GM19455 (cell line): ENCODE data around the gene OR5AK2.
"Not testable (repeated sequence)": the region's sequence is repeated elsewhere in the genome, so short reads cannot be mapped to it uniquely, and the experiment has no call there.

Experiments used
- ATAC-seq: cut with Tn5 transposase; IDR thresholded peaks from one replicate; pipeline ENCODE4 v1.9.1; 2021; ENCODE audit not compliant: unreplicated experiment

The OR5AK2 gene, protein sequence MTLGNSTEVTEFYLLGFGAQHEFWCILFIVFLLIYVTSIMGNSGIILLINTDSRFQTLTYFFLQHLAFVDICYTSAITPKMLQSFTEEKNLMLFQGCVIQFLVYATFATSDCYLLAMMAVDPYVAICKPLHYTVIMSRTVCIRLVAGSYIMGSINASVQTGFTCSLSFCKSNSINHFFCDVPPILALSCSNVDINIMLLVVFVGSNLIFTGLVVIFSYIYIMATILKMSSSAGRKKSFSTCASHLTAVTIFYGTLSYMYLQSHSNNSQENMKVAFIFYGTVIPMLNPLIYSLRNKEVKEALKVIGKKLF

GRCh38 chr11:56988614-56989013 lies at the start of gene OR5AK2:
Gene OR5AK2, plus strand, starts transcription at chr11:56988914. Its CDS starts 0 bp downstream, at chr11:56988914.
- ATAC-seq: no peak

- not testable (repeated sequence) for ATAC-seq
These were observed 43.2 kb upstream of the OR5AK2 start for GRCh38 chr11:56945526-56945925.

DNA sequence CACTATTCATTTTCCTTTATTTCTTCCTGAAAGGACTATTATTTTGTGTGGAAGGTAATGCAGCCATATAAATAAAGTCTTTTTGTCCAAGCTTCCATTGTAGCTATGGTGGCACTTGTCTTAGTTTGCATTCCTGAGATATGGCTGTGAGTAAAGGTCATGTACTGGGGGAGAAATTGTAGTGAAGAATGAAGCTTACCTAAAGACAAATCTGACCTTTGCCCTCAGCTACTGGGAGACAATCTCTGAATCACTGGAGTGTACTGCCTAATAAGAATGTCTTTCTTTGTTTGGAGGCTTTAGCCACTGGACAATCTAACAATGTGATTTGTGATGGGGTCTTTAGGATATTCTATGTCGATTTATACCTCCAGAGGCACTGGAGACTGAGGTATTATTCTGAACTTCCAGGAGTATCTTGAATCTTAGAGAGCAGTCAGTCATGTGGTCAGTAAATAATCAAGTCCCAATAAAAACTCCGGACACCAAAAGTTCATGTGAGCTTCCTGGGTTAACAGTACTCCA lies 39.7 kb upstream of the OR5AK2 start:
- ATAC-seq: no peak

DNA sequence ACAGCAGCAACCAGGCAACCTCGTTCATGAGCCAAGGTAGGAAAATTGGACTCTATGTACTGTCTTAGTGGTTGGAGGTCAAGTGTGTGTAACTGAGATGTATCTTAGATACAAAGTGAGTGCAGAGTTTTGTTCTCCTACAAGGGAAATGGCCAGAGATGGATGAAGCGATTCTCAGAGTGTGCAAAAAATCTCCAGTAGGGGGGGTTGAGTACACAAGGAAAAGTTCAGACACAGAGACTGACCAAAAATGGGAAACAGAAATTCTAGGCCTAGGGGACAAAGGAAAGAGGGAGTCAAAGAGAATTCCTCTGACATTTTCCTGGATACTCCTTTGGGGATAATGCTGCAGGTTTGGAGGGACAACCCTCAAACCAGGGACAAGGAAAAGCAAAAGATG lies 38.2 kb upstream of the OR5AK2 start:
- ATAC-seq: no peak

DNA sequence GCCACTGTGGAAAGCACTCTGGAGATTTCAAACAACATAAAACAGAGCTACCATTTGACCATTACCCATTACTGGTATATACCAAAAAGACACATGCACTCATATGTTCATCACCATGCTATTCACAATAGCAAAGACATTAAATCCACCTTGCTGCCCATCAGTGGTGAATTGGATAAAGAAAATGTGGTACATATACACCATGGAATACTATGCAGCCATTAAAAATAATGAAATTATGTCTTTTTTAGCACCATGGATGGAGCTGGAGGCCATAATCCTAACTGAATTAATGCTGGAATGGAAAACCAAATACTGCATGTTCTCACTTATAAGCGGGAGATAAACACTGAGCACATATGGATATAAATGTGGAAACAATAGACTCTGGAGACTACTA lies 34.8 kb upstream of the OR5AK2 start:
- not testable (repeated sequence) for ATAC-seq

GRCh38 chr11:56961609-56962008 lies 27.1 kb upstream of the OR5AK2 start:
- ATAC-seq: no peak

- no peak for ATAC-seq
These were observed 21.0 kb upstream of the OR5AK2 start for GRCh38 chr11:56967726-56968125.

GRCh38 chr11:56968524-56968923 lies 20.2 kb upstream of the OR5AK2 start:
- ATAC-seq: no peak

DNA sequence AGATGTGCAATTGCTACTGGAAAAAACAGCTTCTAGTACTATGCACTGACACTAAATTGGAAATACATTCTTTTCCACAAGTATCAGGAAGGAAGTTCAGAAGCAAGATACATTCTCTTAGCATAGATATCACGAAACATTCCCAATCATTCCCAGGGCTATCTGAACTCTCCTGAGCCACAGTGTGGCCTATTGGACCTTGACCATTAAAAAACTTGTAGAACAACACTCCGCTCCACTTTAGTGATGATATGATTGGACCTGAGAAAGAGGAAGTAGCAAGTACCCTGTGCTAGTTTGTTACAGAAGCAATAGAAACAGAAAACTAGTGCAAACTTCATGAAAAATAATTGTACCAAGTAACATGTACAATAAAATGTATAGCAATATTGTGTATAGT lies 11.4 kb upstream of the OR5AK2 start:
- no peak for ATAC-seq

DNA sequence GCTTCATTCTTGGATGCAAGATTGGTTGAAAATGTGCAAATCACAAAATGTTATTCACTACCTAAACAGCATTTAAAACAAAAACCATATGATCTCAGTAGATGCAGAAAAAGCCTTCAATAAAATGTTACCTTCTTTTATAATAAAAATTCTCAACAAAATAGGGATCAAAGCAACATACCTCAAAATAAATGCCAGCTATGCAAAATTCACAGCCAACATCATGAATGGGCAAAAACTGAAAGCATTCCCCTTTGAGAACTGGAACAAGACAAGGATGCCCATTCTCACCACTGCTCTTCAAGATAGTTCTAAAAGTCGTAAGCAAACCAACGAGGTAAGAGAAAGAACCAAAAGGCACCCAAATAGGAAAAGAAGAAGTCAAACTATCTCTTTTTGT lies 2.0 kb downstream of the OR5AK2 start:
- no peak for ATAC-seq

- no peak for ATAC-seq
These were observed 5.8 kb downstream of the OR5AK2 start for GRCh38 chr11:56994532-56994931.

GRCh38 chr11:57001674-57002401 lies 13.1 kb downstream of the OR5AK2 start:
- ATAC-seq: no peak

DNA sequence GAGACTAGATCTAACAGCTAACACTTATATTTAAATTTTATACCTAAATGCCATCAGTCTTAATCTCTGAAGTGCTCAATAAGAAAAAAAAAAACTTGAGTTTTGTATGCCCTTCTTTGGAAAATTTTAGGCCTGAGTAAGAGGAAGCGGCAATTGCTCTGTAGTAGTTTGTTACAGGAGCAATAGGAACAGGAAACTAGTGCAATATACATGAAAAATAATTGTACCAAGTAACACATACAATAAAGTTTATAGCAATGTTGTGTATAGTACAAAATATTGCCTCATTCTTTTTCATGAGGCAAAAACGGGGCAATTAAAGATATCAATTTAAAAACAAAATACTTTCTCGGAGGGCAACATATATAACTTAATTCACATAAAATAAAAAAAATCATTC lies 19.7 kb downstream of the OR5AK2 start:
- no peak for ATAC-seq

GRCh38 chr11:57015679-57016078 lies 27.0 kb downstream of the OR5AK2 start:
- no peak for ATAC-seq

DNA sequence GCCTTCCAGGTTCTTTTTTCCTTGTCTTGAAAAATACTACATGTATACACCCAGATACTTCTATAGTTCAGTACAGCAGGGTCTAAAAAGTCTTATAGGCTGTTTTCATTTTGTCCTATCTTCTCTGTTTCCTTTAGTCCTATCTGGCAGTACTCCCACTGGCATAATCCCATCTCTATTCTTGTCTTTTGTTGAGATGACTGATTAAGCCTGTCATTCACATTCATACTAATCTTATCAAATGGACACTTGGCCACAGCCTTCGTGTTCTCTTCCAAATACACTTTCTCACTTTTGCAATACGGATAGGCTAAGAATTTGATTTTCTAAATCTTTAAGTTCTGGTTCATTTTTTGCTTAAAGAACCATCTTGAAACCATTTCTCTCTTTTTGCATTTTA lies 42.8 kb downstream of the OR5AK2 start:
- ATAC-seq: no peak
